ENCODE results near the gene PACRG.
"Not testable (repeated sequence)": the region's sequence is repeated elsewhere in the genome, so short reads cannot be mapped to it uniquely, and the experiment has no call there.

PACRG gene

DNA sequence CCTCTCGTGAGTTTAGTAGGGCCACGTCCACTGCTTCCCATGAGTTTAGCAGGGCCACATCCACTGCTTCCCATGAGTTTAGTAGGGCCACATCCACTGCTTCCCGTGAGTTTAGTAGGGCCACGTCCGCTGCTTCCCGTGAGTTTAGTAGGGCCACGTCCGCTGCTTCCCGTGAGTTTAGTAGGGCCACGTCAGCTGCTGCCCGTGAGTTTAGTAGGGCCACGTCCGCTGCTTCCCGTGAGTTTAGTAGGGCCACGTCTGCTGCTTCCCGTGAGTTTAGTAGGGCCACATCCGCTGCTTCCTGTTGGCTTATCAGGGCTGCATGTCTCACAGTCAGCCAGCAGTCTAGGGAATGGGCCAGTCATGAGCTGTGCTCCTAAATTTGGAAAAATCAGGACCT, 573.1 kb downstream of the PACRG start:
- DNase-seq, result no peak

DNA sequence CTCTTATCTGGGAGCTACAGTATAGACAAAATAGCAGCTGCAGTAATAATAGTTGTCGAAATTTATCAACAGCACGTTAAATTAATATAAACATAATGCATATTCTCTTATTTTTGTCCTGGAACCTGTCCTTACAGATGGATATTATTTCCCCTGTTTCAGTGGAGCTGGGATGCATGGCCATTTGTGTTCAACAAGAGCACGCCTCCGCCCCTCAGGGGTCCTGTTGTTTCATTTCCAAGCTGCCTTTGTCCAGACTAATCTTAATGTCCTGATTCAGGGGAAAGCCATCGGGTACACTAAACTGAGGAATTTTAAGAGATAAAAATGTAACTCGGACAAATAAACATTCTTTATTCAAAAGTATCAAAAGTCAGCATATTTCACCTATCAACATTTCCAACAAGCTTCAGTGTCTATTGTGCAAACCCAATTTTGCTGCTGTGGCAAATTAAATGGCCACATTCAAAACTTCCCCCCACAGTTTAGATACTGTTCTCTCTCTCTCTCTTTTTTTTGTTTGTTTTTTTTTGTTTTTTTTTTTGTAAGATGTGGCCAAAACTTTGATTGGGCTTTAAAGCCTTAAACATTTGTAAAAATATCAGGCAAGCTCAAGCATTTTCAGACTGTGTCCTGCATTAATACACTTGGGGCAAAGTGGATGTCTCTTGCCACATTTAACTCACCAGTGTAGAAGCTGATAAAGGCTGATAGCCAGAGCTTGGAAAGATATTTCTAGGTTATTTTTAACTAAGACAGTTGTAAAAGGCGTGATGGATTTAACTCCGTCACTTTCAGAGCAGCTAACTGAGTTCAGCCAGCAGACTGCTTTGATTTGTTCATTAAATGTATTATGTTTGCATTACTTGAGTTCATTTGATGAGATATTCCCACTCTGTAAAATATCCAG, 574.2 kb downstream of the PACRG start:
- DNase-seq, result no peak

DNA sequence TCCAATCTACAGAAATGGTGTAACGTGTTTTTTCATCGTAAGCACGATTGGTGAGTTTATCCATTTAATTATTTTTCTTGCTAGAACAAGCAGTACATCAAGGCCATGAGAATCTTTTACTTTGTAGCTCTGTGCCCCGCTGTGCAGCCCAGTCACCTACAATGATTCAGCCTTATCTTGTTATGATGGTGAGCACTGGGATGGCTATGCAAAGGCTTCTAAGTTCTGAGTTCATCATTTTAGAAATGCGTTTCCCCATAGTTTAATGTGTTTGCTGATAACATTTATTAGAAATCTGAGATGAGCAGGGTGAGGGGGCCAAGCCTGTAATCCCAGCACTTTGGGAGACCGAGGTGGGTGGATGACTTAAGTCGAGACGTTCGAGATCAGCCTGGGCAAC, 575.0 kb downstream of the PACRG start:
- DNase-seq, result no peak

DNA sequence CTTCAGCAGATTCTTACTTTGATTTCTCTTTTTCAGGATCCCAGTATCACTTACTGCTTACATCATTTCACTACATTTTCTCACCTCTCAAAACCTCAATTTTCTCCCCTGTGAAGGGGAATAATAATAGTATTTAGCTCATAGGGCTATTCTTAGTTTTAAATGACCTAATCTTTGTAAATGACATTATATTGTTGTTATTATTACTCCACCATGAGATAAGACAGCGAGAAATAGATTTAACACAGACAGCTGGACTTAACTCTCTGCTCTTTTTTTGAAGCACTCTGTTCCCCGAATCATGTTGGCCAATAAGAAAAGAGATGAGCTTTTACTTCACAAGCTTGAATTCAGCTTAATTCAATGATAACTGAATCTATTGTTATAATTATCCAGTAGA, 578.2 kb downstream of the PACRG start:
- DNase-seq, result no peak

DNA sequence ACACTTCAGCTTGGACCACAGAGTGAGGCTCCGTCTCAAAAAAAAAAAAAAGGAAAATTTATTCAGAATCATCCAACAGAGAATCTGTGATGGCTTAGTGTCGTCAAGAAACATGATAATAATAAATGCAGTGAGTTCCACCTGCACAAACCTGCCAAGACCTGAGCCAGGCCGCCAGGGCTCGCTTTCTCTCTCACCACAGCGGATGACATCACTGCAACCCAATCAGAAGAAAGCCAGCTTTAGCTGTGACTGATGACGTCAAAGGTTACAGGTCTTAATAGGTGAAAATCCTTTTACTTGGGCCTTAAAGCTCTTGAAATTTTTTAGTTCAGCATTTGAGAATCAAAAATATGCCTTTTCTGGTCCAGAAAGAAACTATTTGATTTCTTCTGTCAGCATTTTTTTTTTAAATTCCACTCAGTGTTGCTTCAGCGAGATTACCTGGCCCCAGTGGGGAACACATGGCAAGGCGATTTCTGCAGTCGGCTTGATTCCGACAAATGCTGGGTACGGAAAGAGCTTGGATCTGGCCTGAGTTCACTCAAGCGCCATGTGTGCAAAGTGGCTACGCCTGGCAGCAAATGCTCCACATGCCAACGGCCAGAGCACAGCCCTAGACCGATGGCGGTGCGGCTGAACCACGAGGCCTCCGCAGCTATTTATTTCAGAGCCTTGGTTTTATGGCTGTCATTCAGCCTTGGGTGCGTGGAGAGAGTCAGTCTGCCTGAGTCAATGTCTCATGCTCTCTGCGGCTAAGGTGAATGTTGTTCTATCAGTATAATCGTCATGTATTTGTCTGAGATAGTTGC, 581.1 kb downstream of the PACRG start:
- no peak for DNase-seq

DNA sequence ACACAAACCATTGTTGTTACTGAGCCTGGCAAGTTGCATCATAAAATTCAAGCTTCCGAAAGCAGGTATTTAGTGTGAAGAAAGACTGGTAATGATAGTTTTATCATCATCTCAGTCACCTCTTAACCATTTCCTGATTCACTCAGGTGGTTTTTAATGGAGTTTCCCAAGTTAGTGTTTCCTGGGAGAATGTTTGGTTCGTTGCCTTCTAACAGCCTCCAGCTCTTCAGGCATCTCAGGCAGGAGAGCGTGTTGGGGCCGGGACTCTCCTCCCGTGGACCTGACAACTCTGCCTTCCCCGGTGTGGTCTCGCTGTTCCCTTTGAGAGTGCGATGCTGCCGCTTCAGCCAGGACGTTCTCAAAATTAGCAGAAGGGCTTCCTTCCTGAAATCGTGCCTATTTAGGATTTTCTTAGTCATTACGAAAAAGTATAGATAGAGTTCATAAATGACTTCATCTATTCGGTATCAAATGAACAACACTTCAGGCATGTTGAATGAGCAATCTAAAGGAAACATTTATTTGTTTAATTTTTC, 581.8 kb downstream of the PACRG start:
- DNase-seq, result no peak

DNA sequence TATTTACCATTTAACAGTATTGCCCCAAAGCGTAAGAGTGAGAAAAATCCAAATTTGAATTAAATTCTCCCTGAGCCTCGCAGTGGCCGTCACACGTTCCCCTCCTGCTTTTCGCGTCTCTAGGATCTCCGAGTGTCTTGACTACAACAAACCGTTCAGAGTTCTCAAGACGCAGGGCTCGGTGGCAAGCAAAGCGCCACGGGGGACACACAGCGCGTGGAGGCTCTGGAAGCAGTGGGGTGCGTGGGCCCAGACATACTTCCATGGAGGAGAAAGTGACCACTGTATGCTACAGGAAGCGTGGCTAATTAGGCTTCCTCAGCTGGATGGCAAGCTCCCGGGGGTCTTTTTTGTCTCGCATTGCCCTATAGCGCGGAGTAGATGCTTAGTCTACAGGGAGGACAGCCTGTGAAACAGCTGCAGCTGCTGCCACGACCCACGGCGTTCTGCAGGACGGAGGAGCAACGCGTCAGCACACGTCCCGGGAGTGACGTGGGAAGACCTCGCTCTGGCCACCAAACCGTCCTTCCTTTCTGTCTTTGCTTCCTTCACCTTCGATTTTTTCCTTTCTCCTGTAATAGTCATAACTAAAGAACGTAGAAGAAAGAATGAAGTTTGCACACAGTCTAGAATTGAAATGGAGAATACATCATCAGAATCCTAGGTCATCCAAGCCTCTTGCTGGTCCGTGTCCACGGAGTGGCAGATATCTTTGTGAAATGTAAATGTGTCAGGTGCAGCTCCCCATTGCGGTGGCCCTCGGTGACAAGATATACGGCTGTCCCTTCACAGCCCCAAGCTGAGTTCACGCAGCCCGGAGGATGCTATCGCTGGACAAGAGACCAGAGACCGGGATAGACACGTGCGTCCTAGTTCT, 582.6 kb downstream of the PACRG start:
- DNase-seq, result no peak

DNA sequence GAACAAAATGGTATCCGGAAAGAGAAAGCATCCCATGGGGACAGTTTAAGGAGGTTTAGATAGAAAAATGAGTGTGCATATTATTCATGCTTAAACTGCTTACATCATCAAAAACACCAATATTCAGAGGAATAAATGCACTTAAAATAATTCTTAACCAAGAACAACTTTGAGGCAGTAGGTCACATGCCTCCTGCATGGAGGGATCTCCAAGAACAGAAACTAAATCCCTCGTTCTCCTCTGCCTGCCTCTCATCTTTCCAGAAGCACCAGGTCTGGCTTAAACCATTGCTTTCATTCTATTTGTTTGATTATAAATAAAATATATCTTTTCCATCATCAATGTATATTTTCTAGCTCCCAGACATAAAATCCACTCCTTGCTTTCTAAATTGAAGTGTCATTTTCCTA, 583.2 kb downstream of the PACRG start:
- DNase-seq, result no peak

DNA sequence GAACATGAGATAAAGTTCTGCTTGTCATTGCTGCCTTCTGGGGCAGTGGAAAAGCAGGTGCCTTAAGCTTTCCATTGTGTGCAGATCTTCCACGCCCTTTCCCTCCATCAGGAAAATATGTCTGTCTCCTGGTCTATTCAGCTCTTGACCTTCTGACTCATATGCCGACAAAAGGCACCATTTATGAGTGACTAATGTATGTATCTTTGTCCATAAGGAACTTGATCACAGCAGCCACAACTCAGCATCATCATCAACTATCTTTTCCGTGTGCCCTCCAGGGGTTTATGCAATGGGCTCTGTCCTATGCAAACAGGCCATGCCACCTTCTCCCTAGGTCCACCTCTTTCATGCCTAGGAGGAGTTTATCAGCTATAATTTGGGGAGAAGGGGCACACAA, 584.1 kb downstream of the PACRG start:
- no peak for DNase-seq

DNA sequence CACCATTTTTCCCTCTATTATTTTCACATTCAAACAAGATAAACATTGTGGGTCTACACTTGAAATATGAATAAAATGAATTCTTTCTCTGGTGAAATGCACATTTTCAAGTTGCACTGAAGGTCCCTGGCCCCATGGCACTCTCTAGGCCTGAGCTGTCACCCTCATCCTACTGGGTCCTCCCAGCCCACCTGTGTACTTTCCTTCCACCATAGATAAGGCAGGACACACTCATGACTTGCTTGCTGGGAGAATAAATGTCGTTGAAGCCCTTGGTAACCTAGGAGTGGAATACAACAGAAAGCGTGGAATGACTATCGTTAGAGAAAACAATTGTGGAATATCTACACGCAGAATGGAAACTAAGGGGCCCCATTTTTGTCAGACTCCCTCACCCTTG, 585.8 kb downstream of the PACRG start:
- DNase-seq, result no peak

DNA sequence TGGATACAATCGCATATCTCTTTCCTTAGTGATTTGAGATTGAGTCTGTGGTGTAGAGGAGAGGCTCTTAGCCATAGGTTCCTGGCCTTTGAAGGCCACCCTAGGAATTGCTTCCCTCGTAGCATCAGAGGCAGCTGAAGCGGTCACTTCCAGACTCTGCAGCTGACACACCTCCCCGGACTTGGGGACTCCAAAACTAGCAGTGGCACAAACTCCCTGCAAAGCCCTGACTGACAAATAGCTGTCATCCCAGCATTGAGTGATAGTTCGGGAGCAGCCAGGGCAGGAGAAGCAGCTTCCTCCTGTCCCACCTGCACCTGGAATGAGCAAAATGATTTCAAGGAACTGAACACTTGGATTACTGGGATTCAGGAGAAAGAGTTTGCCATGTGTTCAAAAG, 586.2 kb downstream of the PACRG start:
- DNase-seq, result no peak

DNA sequence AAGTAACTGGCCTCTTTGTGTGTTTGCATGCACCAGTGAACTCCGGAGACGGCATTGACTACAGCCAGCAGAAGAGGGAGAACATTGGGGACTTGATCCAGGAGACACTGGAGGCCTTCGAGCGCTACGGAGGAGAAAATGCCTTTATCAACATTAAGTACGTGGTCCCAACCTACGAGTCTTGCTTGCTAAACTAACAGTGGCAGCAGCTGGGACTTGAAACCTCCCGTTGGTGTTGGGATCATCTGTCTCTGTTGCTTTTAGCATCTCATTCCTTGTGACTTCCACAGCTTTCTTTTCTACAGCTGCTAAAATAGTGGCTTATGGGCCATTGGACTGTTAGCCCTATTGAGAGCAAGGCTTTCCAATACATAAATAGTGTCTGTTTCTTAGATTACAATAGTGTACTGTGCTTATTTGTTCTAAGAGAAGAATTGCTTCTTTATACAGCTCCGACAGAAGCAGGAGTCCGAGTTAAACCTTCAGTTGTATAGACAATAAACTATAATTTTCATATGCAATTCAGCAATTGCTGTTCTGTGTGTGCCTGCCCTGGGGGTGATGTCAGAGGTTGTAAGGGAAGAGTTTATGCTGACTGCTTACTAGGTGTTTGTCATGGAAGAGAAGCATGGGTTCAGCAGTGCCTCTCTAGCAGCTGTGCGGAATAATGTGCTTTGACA, 587.2 kb downstream of the PACRG start:
- peak; percentile 69 for DNase-seq

DNA sequence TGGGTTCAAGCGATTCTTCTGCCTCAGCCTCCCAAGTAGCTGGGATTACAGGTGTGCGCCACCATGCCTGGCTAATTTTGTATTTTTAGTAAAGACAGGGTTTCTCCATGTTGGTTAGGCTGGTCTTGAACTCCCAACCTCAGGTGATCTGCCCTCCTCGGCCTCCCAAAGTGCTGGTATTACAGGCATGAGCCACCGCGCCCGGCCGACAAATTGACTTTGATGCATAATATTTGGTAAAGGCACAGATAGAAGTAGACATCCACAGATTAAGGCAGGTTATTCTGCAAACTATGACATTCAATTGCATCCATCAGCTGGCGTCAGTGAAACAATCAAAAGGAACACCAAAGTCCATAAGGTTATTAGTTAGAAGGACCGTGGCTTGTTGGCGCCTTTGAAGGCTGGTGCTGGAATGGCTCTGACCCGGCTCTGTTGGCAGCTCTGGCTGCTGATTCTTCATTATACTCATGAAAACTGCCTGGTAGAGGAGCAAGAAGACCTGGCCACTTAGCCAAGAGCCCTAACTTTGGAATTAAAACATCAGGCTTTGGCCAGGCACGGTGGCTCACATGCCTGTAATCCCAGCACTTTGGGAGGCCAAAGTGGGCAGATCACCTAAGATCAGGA, 589.2 kb downstream of the PACRG start:
- not testable (repeated sequence) for DNase-seq

DNA sequence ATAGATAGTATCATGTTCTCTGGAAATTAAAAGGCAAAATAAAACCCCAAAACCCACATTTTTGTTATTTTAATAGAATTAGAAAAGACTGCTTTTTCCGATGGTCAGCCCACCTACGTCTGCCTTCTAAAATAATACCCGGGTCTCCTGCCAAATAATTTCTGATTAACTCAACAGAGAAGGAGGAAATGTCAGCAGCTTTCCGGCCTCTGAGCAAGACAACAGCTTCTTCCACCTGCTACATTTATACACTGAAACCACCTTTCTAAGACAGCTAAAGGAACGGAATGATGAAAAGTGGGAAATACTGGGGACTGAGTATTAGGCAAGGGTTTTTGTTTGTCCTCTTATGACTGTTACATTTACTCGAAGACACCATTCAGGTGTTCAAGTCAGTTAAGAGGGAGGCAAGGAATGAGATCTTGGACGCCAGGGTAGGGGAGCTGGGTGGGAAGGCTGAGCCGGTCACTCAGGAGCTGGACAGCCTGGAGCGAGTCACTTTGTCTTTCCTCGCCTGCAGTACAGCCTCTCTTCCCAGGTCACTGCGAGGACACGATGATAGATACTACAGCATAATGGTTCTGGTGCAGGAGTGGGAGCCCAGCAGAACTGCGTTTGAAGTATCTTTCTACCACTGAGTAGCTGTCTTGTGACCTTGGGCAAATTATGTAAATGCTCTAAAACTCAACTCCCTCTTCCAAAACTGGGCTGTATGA, 590.5 kb downstream of the PACRG start:
- no peak for DNase-seq

DNA sequence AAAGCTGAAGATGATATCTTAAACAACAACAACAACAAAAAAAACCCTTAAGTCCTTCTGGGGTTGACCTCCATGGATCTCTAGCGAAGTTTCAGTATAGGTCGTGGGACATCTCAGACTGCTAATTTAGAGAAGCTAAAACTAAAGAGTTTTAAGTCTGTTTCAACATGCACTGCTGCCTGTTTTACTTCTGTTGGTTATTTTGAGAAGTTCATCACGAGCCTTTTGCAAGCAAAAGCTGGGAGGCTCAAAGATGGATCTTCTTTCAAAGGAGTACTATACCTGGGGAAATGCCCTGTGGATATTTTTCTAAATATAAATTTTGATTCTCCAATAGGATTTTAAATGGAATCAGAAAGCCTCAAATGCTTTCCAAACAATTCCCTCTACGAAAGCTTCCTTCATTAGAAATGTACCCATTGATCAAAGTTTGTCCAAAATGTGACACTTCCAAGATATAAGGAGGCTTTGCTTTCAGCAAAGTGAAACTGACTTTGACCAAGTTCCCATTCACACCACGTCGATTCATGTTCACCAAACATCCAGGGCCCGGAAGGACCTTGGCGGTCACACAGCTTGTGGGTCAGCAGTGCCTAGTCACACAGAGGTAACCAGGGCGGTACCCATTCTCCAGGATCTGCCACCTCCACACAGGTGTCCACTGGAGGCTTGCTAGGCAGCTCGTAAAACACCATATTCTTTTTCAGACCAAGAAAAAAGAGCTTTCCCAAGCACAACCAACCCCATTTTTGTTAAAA, 592.0 kb downstream of the PACRG start:
- no peak for DNase-seq

DNA sequence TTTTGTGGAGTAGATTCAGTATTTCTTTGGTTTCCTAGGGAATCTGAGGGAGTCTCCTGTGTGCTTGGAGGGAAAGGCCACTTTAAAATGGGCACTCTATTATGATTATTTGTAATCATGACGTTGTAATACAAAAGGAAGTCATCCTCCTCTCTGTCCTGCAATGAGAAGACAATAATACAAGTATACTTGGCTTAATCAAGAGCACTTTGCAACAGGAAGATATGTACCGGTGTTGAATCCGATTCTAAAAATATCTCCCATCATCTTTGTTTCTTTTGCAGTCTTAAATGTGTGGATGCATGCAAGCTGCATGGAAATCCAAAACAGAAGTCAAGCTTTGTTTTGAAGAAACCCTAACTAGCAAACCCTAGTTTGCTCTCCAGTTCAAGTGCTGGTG, 592.6 kb downstream of the PACRG start:
- no peak for DNase-seq

DNA sequence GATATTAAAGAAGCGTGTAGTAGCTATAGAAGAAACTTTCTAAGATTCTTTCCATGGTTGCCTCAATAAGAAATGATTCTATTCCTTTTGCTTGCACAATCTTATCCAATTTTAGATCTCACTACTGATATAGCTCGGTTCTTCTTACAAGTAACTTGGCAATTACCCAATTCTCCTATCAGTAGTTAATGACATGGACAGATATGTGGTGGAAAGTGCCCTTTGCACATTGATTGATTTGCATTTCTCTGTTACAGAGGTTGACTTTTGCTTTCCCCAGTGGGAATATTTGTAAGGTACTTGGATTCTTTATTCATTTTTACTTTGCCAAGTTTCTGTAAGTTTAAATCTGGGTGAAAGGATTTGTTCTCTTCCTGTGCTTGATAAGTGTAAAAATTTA, 593.0 kb downstream of the PACRG start:
- DNase-seq, result no peak

DNA sequence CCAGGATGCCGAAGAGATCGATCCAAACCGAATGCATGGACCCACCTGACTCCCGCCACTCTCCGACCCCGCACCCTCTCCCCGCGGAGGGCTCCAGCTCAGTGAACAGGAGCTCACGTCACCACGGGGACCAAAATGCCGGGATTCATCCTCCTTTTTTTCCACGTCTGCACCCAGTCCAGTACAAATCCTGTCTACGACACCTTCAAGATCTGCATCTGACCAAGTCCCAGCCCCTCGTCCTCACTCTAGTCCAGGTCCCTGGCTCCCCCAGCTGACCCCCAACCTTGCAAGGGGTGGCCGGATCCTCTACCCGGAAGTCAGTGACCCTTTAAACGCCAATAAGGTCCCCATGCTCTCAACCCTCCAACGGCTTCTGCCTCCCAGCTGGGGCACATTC, 593.9 kb downstream of the PACRG start:
- no peak for DNase-seq

DNA sequence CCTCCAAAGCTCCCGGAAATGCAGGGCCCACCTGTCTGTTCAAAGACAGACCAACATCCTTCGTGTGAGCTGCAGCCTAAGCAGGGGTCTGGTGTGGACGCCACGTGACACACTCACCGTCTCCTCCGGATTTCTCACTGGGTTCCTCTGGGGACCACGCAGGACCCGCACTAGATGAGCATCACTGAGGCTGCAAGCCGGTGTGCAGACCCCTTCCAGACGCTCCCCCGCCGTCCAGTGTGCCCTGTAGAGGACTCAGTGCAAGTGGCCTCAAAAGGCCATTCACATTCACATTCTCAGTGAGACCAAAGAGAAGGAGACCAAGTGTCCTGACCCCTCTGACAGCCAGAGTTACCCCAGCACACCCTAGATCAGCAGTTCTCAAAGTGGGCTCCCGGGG, 595.5 kb downstream of the PACRG start:
- no peak for DNase-seq

DNA sequence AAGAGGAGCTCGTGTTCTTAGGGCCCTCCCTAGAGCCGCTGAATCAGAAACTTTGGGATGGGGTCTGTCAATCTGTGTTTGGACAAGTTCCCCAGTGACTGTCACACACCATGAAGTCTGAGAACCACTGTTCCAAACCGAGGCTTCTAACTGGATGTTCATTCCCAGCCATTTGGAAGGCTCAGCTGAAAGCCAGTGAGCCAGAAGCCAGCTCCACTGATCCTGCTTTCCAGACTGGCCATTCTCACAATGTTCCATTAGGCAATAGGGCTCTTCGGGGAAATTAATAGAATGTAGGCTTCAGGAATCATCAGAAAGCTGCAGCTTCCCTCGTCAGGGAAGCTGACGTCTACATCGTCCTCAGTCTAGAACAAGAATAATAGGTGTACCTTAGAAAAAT, 595.9 kb downstream of the PACRG start:
- DNase-seq, result peak; percentile 69
